Endodermal cell (in vitro differentiated cells): ENCODE results near the gene NUP62. TPM values are rescaled to one million over a fixed set of nuclear protein-coding genes. Genes with fewer than 3 reads are reported as not detected.
"Not testable (repeated sequence)": the region's sequence is repeated elsewhere in the genome, so short reads cannot be mapped to it uniquely, and the experiment has no call there.

Source experiments
- DNase-seq: peaks from one replicate; pipeline ENCODE4 v3.0.0-alpha.2; 2017
- H3K27ac ChIP-seq: 2 replicates; pipeline ENCODE4 v1.5.1; 2013; ENCODE audit warnings: mild to moderate bottlenecking, low read depth, low read length, moderate library complexity
- H3K27me3 ChIP-seq: 2 replicates; pipeline ENCODE4 v1.6.1; 2013; ENCODE audit warnings: mild to moderate bottlenecking, low read length, moderate library complexity; ENCODE audit not compliant: insufficient read depth, control insufficient read depth, poor library complexity, severe bottlenecking
- H3K36me3 ChIP-seq: 2 replicates; pipeline ENCODE4 v1.7.0; 2013; ENCODE audit warnings: mild to moderate bottlenecking, low read length, moderate library complexity; ENCODE audit not compliant: control insufficient read depth, insufficient read depth
- H3K4me1 ChIP-seq: one replicate; pipeline ENCODE4 v1.7.0; 2013; ENCODE audit warnings: low read length; ENCODE audit not compliant: control insufficient read depth, insufficient read depth
- H3K4me3 ChIP-seq: 2 replicates; pipeline ENCODE4 v1.5.1; 2013; ENCODE audit warnings: mild to moderate bottlenecking, low read length, moderate library complexity
- H3K9ac ChIP-seq: 2 replicates; pipeline ENCODE4 v1.6.1; 2013; ENCODE audit warnings: mild to moderate bottlenecking, low read length, moderate library complexity; ENCODE audit not compliant: poor library complexity, severe bottlenecking; ENCODE audit errors: extremely low read depth
- H3K9me3 ChIP-seq: 2 replicates; pipeline ENCODE4 v1.6.1; 2013; ENCODE audit warnings: mild to moderate bottlenecking, low read length, moderate library complexity; ENCODE audit not compliant: control insufficient read depth
- H3K27ac Mint-ChIP-seq: 2 replicates; pipeline ENCODE4 v1.8.0; 2020; ENCODE audit warnings: mixed read lengths
- H3K27me3 Mint-ChIP-seq: 2 replicates; pipeline ENCODE4 v1.8.0; 2021; ENCODE audit warnings: mild to moderate bottlenecking, mixed read lengths; ENCODE audit not compliant: insufficient read depth
- H3K36me3 Mint-ChIP-seq: 2 replicates; pipeline ENCODE4 v1.8.0; 2020; ENCODE audit warnings: low read depth, mixed read lengths
- H3K4me1 Mint-ChIP-seq: 2 replicates; pipeline ENCODE4 v1.8.0; 2020; ENCODE audit warnings: mixed read lengths
- H3K4me3 Mint-ChIP-seq: 2 replicates; pipeline ENCODE4 v1.8.0; 2020; ENCODE audit warnings: mild to moderate bottlenecking, moderate library complexity, mixed read lengths
- H3K9me3 Mint-ChIP-seq: 2 replicates; pipeline ENCODE4 v1.8.0; 2020; ENCODE audit warnings: mild to moderate bottlenecking, mixed read lengths
- WGBS, 2 experiments: methylation state at CpG; one replicate each; pipeline versions ENCODE4 v1.1.5 to v1.1.7; 2013; ENCODE audit warnings: missing lambda C conversion rate in 2 of 2, mixed read lengths in 1 of 2; ENCODE audit not compliant: insufficient coverage in 1 of 2, insufficient read length in 1 of 2; 5-methylcytosine and 5-hydroxymethylcytosine counted together
- total RNA-seq, 2 donors: library from RNA; stranded (reverse); fragmentation: NEBNext Ultra II Directional in 1 of 2; extraction: Animal tissue kit (Norgen Biotek cat#: 25700) in 1 of 2; gene quantifications; 2 replicates in 1 of 2; 3 replicates in 1 of 2; pipeline ENCODE4 v1.2.1, GENCODE V29; 2021
- TF ChIP-seq, protein P1 (sequence below): fragments of 200-600 bp; sonication (generic); conservative IDR thresholded peaks from 2 replicates; pipeline ENCODE4 v1.5.0; 2021; ENCODE audit warnings: antibody characterized with exemption, mild to moderate bottlenecking

The NUP62 gene
- total RNA-seq, 2 donors from 2014 or later: 84.9 to 96.4 TPM

DNA sequence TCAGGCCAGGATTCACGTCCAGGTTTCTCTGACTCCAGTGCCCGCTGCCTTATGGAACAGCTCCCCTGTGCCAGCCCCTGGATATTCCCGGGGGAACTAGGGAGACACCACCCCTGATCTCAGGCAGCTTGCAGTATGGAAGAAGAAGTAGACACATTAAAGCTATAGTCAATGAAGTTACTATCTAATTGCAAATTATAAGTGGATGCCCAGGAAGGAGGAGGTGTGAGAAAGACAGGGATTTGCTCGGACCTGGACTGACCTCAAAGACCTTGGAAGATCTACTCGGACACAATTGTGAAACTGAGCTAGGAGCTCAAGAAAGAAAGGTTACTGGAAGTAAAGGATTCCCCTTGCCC lies 21.3 kb upstream of the NUP62 start:
- Histone ChIP-seq H3K9me3 (no peaks in the 10 kb centered on the region), H3K4me3 (no peak overlapping the region), H3K27me3 (no peaks in the 10 kb centered on the region), H3K4me1 (no peaks in the 10 kb centered on the region), H3K27ac (no peak overlapping the region), H3K9ac (no peak overlapping the region), H3K36me3 (no peaks in the 10 kb centered on the region)
- Mint-ChIP-seq H3K4me3 (no peak overlapping the region), H3K9me3 (peaks cover 6% of the 10 kb centered on the region), H3K27ac (no peak overlapping the region), H3K36me3 (no peaks in the 10 kb centered on the region), H3K27me3 (peaks cover 7% of the 10 kb centered on the region), H3K4me1 (peaks cover 2% of the 10 kb centered on the region)
- WGBS, 2 experiments: 91 to 92% methylated on average over 3 to 5 of the region's 5 CpGs
- TF ChIP-seq, protein P1, sequence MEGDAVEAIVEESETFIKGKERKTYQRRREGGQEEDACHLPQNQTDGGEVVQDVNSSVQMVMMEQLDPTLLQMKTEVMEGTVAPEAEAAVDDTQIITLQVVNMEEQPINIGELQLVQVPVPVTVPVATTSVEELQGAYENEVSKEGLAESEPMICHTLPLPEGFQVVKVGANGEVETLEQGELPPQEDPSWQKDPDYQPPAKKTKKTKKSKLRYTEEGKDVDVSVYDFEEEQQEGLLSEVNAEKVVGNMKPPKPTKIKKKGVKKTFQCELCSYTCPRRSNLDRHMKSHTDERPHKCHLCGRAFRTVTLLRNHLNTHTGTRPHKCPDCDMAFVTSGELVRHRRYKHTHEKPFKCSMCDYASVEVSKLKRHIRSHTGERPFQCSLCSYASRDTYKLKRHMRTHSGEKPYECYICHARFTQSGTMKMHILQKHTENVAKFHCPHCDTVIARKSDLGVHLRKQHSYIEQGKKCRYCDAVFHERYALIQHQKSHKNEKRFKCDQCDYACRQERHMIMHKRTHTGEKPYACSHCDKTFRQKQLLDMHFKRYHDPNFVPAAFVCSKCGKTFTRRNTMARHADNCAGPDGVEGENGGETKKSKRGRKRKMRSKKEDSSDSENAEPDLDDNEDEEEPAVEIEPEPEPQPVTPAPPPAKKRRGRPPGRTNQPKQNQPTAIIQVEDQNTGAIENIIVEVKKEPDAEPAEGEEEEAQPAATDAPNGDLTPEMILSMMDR: no peak
- no peak for DNase-seq

DNA sequence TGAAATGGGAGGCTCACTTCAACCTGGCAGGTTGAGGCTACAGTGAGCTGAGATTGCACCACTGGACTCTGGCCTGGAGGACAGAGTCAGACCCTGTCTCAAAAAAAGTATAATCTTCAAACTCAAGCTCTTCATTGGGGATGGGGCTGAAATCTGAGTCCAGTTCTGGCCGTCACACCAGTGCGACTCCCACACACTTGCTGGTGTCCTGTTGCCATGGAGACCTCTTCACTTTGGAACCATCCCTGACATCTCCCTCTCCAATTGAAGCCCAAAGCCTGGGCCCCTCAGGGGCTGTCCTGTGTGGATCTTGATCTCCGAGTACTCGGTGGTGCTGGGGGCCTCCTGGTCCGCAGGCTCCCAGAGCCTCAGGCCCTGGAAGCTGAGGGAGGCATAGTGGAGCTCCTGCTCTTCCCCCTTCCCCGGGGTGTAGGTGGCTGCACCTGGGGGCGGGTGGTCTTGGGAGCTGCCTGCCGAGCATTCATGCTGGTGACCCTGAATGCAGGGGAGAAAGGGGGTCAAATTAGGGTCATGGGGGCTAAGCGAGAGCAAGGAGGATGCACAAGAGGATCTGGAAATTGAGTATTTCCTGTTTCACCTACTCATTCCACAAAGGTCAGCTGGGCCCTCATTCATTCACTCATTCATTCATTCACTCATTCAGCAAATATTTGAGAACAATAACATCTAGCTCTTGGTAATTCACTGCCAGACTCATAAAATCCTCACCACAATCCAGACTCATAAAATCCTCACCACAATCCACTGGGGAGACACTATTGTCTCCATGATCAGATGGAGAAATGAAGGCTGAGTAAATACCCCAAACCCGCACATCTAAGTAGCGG lies 20.7 kb upstream of the NUP62 start:
- no peaks in the 10 kb centered on the region for H3K4me1 ChIP-seq
- Mint-ChIP-seq H3K4me1 (peaks cover 2% of the 10 kb centered on the region), H3K9me3 (peaks cover 8% of the 10 kb centered on the region), H3K4me3 (no peak overlapping the region), H3K27ac (no peak overlapping the region), H3K27me3 (peaks cover 7% of the 10 kb centered on the region), H3K36me3 (no peaks in the 10 kb centered on the region)
- H3K27me3 ChIP-seq: no peaks in the 10 kb centered on the region
- WGBS, 2 experiments: 64 to 88% methylated on average over 7 to 11 of the region's 11 CpGs
- H3K4me3 ChIP-seq: no peak overlapping the region
- no peak overlapping the region for H3K27ac ChIP-seq
- no peaks in the 10 kb centered on the region for H3K36me3 ChIP-seq
- TF ChIP-seq, protein P1: no peak
- no peaks in the 10 kb centered on the region for H3K9me3 ChIP-seq
- no peak for DNase-seq
- H3K9ac ChIP-seq: no peak overlapping the region

DNA sequence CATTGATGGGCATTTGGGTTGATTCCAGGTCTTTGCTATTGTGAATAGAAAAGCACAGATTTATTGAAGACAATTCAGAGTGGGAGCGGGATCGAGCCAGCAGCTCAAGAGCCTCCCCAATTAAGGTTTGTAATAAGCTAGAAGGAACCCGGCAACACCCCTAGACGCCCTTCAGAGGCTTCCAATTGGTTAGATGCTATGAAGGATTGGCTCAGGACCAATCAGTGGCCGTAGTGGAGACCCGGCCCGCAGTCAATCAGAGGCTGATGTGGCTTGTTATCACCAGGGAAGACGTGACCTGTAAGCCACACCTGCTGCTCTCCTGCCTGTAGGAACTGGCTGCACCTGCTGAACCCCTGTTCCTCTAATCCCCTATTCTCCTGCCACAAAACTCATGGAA lies 17.1 kb upstream of the NUP62 start:
- no peak for DNase-seq
- TF ChIP-seq, protein P1: no peak
- WGBS, 2 experiments: 88 to 89% methylated on average over 5 to 8 of the region's 8 CpGs
- no peaks in the 10 kb centered on the region for H3K4me1 Mint-ChIP-seq
- Histone ChIP-seq H3K9me3 (no peaks in the 10 kb centered on the region), H3K27ac (no peak overlapping the region), H3K9ac (no peak overlapping the region), H3K4me1 (no peaks in the 10 kb centered on the region), H3K36me3 (no peaks in the 10 kb centered on the region), H3K27me3 (no peaks in the 10 kb centered on the region), H3K4me3 (no peak overlapping the region)
- H3K9me3 Mint-ChIP-seq: peaks cover 4% of the 10 kb centered on the region
- H3K27ac Mint-ChIP-seq: no peak overlapping the region
- no peak overlapping the region for H3K4me3 Mint-ChIP-seq
- H3K27me3 Mint-ChIP-seq: peaks cover 7% of the 10 kb centered on the region
- H3K36me3 Mint-ChIP-seq: no peaks in the 10 kb centered on the region

DNA sequence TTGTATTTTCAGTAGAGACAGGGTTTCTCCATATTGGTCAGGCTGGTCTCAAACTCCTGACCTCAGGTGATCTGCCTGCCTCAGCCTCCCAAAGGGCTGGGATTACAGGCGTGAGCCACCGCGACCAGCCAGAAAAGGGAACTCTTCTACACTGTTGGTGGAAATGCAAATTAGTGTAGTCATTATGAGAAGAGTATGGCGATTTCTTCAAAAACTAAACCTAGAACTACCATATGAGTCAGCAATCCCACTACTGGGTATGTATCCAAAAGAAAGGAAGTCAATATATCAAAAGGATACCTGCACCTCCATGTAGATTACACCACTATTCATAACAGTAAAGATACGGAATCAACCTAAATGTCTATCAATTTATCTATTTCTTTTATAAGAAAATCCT lies 15.3 kb upstream of the NUP62 start:
- not testable (repeated sequence) for H3K9me3 Mint-ChIP-seq, H3K4me1 ChIP-seq, H3K27me3 Mint-ChIP-seq, DNase-seq, H3K9ac ChIP-seq, H3K27ac Mint-ChIP-seq, H3K27me3 ChIP-seq, H3K4me3 Mint-ChIP-seq, H3K27ac ChIP-seq, H3K36me3 Mint-ChIP-seq, H3K4me1 Mint-ChIP-seq, H3K9me3 ChIP-seq, H3K4me3 ChIP-seq, H3K36me3 ChIP-seq
- 78 to 95% methylated on average over 1 to 4 of the region's 5 CpGs for WGBS, 2 experiments
